Retina (tissue), 1 donor: ENCODE measurements around the gene ANAPC2.

Experiments used
- DNase-seq: peaks from one replicate; pipeline ENCODE4 v3.0.0-alpha.2; 2016

Gene ANAPC2

DNA sequence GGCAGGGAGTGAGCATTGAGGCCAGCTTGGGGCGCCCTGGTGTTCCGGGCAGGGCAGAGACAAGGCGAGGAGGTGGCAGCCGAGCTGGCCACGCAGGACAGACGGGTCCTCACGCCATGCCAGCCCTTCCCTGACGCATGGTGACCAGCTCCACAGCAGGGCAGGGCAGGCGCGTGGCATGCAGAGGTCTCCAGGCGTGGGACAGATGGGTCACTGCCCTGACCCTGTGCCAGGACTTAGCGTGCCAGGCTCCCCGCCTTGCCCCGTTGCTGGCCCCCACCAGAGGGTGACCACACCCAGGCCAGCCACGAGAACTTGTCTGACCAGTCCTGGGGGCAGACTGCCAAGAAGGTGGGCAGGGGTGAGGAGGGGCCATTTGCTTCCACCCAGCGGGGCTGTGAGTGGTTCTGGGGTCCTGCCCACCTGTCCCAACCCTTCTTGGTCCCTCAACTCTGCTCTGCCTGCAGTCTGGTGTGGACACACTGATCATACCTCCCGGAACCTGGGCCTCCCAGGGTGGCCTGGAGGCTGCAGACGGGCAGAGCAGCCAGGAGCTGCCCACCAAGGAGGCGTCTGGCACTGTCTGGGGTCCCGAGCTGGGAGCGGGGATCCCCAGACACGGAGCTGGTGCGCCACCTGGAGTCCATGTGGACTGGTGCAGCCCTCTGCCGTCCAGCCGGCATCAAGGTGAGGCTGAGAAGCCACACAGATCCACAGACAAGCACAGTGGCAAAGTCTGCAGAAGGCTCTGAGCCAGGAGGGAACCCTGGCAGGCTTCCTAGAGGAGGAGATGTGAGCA is 38.9 kb upstream of the ANAPC2 start, which contains the start of gene RNF224:
RNF224 (plus strand) TSS at position 449 of the 799 bp plus-strand sequence. CDS start 834 bp downstream, outside the sequence.
- peak; percentile 84 for DNase-seq

DNA sequence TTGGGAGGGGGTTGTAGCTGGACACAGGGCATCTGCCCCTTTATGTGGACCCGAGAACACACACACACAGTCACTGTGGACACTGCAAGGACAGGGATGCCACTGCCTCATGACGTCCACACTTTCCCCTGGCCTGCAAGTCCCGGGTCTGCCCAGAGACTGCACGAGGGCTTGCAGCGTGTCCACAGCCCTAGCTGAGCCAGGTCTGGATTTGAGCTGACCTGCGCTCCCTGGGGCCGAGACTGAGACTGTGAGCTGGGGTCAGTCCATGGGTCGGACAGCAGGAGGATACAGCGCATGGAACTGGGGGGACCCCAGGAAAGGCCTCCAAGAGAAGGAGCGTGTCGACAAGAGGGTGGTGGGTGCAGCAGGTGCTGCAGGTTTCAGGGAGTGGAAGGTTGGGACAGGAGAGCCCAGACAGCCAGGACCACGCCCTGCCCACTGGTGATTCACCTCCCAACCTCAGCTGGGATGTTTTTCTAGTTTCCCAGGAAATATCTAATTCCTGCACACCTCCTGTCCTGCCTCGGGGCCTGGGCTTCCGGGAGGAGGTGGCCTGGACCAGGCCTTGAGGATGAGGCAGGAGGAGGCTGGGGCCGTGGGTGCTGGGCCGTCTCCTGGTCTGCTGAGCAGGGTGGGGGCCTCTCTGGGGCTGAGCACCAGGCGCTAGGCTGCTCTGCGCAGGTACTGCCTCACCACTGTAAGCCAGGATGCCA is 38.1 kb upstream of the ANAPC2 start:
- DNase-seq: no peak

- DNase-seq: no peak
These were observed 37.5 kb upstream of the ANAPC2 start for GRCh38 chr9:137225699-137226331.

DNA sequence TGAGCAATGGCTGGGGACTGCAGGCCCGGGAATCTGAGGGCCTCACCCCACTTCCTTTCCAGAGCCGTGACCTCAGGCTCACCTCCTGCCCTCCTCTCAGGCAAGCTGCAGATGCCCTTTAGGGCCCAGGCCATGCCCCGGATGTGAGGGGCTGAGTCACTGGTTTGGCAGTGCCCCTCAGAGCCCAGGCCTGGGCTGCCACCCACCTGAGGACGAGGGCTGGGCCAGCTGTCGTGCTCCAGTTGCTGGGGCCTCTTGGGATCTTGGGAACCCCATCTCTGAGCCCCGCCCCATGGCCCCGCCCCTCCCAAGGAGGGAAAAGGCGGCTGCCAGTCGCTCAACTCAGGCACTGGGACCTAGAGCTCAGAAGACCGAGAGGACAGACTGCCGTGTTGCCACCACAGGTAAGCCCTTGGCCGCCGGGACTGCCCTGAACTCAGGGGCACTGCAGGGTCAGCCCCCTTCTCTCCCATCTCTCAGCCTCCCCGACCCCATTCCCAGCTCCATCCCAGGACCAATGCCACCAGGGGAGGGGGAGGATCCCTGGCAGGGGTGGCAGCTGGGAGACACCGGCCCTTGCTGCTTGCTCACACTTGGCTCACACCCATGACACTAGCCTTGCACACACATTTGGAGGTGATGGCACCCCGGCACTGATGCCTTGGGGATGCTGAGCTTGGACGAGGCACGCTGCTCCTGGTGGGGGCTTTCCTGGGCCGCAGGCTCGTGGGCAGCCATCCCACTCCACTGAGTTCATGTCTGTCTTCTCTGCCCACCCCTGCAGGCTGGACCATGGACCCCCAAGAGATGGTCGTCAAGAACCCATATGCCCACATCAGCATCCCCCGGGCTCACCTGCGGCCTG is 36.7 kb upstream of the ANAPC2 start, which contains the start of gene CYSRT1:
CYSRT1 (plus strand) TSS at position 345 of the 865 bp plus-strand sequence; CDS start at position 793, 448 bp downstream.
- no peak for DNase-seq

DNA sequence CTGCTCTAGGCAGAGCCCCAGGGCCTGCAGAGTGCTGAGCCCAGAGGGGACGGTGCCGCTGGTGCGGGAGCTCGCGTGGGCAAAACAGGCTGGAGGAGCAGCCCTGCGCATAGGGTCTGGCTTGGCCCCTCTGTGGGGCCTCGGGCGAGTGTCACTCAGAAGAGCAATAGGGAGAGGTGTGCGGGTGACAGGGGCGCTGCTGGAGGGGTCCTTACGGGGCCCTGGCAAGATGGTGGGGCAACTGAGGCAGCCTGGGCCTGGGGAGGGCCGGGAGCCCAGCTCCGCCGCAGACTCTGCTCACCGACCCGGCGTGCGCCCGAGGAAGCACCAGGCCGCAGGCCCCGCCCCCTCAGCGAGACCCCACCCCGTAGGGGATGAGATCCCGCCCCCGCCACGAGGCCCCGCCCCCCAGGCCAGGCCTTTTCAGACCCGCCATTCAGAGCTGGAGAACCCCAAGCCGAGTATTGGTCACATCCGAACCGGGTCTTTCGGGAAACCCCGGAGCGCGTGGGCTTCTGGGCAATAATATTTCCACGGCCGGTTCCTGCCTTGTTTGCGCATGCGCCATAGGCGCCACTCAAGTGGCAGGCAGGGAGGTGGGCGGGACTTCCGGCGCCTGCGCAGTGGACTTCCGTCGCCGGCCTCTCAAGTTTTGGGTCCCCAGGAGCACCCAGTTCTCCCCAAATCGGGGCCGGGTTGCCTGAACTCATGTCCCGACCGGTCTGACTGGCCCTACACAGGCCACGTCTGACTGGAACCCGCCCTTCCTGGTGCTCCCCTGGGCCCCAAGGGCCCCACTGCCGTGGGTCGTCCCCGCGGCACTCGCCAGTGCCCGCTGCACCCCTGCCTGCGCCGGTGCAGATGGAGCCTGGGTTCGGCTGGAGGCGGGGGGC is 35.0 kb upstream of the ANAPC2 start:
- DNase-seq: peak; percentile 95

DNA sequence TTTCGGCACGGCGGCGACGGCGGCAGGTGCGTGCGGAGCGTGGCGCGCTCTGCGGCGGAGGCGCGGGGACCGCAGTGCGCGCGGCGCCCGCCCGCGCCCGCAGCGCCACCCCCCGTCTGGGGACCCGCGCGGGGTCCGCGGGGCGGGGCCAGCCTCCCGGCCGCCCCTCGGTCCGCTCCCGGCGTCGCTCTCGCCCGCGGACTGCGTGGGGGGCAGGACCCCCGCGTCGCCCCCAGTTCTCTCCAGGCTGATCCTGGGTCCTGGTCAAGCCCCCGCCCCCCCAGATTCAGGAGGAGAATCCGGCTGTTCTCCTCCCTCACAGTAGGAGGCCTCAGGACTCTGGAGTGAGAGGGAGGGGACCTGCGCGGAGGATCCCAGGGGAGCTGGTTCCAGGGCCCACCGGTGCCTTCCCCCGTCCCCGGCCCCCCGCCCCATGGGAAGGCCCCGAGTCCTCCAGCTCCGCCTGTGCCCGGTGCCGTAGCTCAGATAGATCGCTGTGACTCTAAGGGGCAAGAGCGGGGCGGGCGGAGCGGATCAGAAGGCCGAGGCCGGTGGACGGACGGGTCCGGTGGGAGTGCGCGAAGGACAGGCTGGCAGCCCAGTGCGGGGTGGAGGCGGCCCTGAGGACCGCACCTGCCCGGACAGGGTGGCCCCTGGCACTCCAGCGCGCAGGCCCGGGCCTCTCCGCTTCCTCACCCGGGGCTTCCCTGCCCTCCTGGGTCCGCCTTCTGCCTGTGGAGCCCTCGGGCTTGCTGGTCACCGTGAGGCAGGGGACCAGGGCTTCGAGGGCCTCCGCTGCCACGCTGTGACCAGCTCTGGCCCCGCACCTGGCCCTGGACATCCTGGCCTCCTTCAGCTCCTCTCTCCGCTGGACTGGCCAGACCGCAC is 34.1 kb upstream of the ANAPC2 start, which contains the start of gene RNF208:
RNF208 (minus strand) TSS at position 51 of the 888 bp plus-strand sequence. CDS start 1,028 bp downstream, outside the sequence.
- no peak for DNase-seq

DNA sequence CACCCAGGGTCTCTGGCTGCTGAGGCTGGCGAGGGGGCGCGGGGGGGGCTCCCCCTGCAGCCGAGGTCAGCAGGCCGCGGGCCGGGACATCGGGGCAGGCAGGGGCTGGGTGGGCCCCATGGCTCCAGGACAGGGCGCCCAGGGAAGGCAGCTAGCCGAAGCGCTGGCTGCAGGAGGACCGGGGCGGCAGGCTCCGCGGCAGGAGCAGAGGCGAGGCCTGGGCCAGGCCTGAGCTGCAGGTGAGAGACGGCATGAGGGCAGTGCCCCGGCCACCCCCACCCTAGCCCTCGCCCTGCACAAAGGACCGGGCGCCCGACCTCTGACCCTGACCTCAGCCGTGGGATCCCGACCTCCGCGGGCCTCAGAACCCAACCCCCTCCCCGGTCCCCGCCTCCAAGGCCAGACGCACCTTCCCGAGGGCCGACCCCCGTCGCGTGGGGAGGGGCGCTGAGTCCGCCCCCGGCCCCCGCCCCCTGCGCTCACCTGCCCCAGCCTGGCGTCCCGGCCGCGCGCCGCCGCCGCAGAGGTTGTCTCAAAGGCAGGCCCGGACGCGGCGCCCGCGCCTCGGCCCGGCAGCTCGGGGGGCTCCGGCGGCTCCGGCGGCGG is 33.2 kb upstream of the ANAPC2 start:
- no peak for DNase-seq

DNA sequence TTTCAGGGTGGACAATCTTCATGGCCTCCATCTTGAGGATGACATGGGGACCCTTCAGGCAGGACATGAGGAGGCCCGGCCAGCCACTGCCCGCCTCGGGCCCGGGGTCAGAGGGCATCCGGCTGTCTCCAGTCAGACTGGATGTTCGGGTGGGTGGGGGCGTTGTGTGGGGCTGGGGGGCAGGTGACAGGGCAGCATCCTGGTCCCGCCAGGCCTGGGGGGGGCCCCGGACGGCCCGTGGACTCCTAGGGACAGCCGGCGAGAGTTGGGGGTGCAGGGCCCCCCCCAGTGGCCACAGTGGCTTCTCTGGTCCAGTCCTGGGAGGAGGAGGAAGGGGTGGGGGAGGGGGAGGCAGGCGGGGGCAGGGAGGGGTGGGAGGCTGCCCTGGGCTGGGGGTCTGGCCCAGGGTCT is 32.7 kb upstream of the ANAPC2 start:
- no peak for DNase-seq

GRCh38 chr9:137220317-137221094 is 32.1 kb upstream of the ANAPC2 start:
- DNase-seq: no peak

- no peak for DNase-seq
These were observed 31.5 kb upstream of the ANAPC2 start for GRCh38 chr9:137219757-137220316.

DNA sequence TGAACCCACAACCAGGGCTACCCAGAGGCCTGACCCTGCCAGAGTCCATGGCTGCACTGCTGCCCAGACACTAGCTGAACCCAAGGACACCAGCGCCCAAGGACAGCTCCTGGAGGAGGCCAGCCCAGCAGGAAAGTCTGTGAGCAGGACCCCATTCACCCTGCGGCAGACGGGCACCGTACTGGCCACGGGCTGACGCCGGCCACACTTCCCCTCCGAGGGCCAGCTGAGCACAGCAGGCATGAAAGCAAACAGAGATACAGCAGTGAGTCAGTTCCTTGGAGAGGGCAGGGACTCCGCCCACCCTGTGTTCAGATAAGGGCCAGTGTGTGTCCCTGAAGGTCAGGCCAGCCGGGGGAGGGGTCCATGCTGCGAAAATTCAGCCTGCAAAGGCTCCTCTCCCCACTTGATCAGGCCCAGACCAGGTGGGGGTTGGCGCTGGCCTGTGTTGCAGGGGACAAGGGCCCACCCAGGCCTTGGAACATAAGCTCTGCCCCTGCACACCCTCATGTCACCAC is 30.5 kb upstream of the ANAPC2 start:
- no peak for DNase-seq

DNA sequence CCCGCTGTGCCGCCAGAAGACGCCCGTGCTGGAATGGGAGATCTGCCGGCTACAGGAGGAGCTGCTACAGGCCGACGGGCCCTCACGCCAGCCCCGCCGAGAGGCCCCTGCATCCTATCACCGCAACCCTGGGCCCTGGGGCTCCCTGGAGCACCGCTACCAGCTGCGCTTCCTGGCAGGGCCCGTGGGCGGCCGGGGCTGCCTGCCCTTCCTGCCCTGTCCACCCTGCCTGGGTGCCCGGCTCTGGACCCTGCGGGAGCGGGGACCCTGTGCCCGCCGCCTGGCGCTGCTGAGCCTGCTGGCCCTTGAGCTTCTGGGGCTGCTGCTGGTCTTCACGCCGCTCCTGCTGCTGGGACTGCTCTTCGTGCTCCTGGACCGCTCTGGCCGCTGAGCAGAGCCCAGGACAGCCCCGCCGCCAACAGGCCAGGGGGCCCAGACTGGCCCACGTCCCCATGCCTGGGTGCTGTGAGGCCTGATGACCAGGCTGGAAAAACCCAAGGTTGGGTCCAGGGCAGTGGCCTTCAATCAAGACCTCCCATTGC is 29.9 kb upstream of the ANAPC2 start:
- no peak for DNase-seq

DNA sequence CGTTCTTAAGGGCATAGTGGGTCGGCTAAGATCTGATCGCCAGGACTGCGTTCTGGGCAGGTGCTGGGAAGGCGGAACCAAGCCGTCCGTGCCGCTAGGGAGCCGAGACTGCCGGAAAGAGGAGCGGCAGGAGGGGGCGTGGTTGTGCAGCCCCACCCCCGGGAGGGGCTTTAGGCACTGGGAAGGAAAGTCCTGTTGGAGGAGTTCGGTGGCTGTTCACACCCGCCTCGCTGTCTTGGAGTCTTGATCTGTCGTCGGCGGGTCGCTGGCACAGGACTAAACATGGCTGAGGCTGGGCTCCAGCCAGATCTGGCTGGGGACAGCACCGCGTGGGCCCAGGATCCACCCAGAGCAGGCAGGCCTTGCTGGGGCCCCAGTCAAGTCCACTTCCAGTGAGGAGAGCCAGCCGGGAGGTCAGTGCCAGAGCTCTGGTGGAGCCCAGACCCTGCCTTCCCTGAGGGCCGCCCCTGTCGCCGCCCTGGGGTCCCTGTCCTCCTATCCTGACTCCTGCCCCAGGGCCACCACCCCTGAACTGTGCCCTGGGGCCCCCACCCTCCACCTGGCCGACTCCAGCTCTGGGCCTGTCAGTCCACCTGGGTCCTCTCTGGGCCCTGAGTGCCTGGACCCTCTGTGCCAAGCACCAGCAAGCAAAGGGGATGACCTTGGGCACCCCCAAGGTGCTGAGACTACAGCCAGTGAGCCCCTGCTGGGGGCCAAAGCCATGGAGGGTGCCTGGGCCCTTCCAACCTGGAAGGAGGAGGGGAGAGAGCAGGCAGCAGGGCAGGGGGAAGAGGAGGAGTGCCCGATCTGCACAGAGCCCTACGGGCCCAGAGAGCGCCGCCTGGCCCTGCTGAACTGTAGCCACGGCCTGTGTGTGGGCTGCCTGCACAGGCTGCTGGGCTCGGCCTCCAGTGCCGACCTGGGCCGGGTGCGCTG is 29.2 kb upstream of the ANAPC2 start:
- no peak for DNase-seq

- DNase-seq: no peak
These were observed 28.0 kb upstream of the ANAPC2 start for GRCh38 chr9:137216188-137216965.

- DNase-seq: no peak
These were observed 27.0 kb upstream of the ANAPC2 start for GRCh38 chr9:137215196-137215986.
